GOT3 (cell line): ENCODE results near the gene PTPN7.
"Not testable (repeated sequence)": the region's sequence is repeated elsewhere in the genome, so short reads cannot be mapped to it uniquely, and the experiment has no call there.

ENCODE experiments used
- DNase-seq: peaks from one replicate; lab custom pipeline; 2025; ENCODE audit warnings: mixed read lengths; lab: John Stamatoyannopoulos, UW

PTPN7 gene

GRCh38 chr1:202130816-202131522 lies 29.4 kb downstream of the PTPN7 start:
- DNase-seq, result no peak

GRCh38 chr1:202130297-202130721 lies 30.1 kb downstream of the PTPN7 start:
- DNase-seq, result no peak

GRCh38 chr1:202129453-202130296 lies 30.7 kb downstream of the PTPN7 start:
- DNase-seq, result no peak

- DNase-seq, result no peak
These were observed 32.4 kb downstream of the PTPN7 start for GRCh38 chr1:202127836-202128622.

- no peak for DNase-seq
These were observed 33.3 kb downstream of the PTPN7 start for GRCh38 chr1:202127061-202127460.

GRCh38 chr1:202126426-202126825 lies 34.0 kb downstream of the PTPN7 start:
- DNase-seq, result no peak

- DNase-seq, result no peak
These were observed 34.8 kb downstream of the PTPN7 start for GRCh38 chr1:202125611-202126010.

- no peak for DNase-seq
These were observed 36.3 kb downstream of the PTPN7 start for GRCh38 chr1:202124142-202124541.

- no peak for DNase-seq
These were observed 37.0 kb downstream of the PTPN7 start for GRCh38 chr1:202123336-202123813.

- DNase-seq, result no peak
These were observed 37.6 kb downstream of the PTPN7 start, which contains the start of gene GPR37L1 for GRCh38 chr1:202122639-202123335. GPR37L1 (plus strand) TSS chr1:202122917; CDS start chr1:202122964, 47 bp downstream.

GRCh38 chr1:202121006-202121405 lies 39.4 kb downstream of the PTPN7 start:
- DNase-seq, result no peak

- no peak for DNase-seq
These were observed 42.5 kb downstream of the PTPN7 start for GRCh38 chr1:202117898-202118371.

GRCh38 chr1:202116287-202116686 lies 44.1 kb downstream of the PTPN7 start:
- DNase-seq, result no peak

- DNase-seq, result no peak
These were observed 46.6 kb downstream of the PTPN7 start for GRCh38 chr1:202113690-202114300.

- DNase-seq, result no peak
These were observed 47.3 kb downstream of the PTPN7 start for GRCh38 chr1:202112859-202113689.

- DNase-seq, result not testable (repeated sequence)
These were observed 48.8 kb downstream of the PTPN7 start for GRCh38 chr1:202111589-202111988.

- no peak for DNase-seq
These were observed 49.4 kb downstream of the PTPN7 start for GRCh38 chr1:202110977-202111376.

GRCh38 chr1:202107801-202108731 lies 52.3 kb downstream of the PTPN7 start:
- DNase-seq, result no peak

GRCh38 chr1:202107321-202107761 lies 53.1 kb downstream of the PTPN7 start:
- DNase-seq, result no peak
